NCI-H1694 (cell line): ENCODE results near the gene CLPTM1L.
"Not testable (repeated sequence)": the region's sequence is repeated elsewhere in the genome, so short reads cannot be mapped to it uniquely, and the experiment has no call there.

ENCODE experiments used
- DNase-seq: peaks from one replicate; lab custom pipeline; 2025; lab: John Stamatoyannopoulos, UW

CLPTM1L gene

DNA sequence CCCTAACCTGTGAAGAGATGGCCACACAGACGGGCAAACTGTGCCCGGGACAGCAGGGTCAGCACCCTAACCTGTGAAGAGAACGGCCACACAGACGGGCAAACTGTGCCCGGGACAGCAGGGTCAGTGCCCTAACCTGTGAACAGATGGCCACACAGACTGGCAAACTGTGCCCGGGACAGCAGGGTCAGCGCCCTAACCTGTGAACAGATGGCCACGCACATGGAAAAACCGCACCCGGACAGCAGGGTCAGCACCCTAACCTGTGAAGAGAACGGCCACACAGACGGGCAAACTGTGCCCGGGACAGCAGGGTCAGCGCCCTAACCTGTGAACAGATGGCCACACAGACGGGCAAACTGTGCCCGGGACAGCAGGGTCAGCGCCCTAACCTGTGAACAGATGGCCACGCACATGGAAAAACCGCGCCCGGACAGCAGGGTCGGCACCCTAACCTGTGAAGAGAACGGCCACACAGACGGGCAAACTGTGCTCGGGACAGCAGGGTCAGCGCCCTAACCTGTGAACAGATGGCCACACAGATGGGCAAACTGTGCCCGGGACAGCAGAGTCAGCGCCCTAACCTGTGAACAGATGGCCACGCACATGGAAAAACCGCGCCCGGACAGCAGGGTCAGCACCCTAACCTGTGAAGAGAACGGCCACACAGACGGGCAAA lies 5.6 kb downstream of the CLPTM1L start:
- DNase-seq: not testable (repeated sequence)

DNA sequence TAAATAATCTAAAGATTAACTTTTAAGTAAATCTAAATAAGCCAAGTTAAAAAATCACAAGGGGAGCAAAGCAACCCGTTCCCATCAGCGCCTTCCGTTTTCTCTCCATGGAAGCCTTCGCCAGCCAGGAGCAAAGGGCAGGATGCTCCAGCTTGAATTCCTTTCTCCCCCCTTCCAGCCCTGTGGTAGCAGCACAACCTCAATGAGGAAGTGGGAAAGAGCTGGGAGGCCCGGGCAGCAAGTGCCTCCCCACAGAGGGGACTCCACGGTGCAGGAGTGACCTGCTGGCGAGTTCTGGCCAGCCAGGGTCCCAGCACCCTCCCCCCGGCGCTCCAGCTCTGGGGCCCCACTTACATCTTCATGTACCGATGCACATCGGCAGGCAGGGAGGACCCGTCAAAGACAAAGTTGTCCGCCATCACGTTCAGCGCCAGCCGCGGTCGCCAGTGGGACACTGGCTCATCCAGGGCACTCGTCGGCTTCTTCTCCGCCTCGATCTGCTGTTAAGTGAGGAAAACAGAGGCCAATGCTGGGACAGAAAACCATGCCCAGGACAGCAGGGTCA lies 6.3 kb downstream of the CLPTM1L start:
- DNase-seq: no peak

DNA sequence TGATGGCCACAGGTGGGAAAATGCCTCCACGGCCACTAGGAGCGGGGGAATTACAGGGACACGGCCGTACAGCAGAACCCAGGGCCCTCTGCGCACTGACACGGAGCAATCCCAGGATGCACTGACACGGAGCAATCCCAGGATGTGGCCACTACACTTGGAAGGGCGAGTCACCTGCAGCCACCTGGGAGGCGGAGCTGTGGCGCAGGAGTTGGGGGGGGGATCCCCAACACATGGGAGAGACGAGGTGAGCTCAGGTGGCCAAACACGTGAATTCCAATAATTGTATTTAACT lies 6.8 kb downstream of the CLPTM1L start:
- DNase-seq: no peak

DNA sequence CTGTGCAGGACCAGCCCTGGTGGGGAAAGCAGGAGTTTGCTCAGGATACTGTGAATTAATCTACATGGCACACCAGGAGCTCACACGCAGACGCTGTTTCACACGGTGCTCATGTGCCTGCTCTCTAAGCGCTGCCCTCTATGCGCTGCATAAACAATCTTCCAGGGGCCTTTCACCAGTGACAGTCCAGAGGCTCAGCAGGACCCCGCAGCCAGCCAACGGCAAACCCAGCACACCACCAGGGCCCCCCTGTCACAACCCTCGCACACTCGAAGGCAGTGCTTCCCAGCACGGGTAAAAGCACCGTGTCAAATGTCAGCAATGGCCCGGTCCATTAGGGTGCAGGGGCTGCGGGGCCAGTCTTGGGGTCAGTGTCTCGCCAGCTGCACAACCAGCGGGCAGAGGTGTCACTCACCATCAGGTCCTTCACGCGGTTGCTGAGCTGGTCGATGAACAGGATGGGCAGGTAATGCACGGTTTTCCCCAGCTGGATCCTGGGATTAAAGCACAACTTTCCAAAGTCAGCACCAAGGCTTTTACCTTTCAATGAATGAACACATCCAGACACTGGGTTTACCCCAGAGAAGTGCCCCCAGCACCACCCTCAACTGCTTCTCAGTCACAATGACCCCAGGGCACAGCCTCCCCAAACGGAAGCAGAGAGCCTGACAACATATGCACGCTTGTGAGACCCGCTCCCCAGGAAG lies 7.3 kb downstream of the CLPTM1L start:
- no peak for DNase-seq

DNA sequence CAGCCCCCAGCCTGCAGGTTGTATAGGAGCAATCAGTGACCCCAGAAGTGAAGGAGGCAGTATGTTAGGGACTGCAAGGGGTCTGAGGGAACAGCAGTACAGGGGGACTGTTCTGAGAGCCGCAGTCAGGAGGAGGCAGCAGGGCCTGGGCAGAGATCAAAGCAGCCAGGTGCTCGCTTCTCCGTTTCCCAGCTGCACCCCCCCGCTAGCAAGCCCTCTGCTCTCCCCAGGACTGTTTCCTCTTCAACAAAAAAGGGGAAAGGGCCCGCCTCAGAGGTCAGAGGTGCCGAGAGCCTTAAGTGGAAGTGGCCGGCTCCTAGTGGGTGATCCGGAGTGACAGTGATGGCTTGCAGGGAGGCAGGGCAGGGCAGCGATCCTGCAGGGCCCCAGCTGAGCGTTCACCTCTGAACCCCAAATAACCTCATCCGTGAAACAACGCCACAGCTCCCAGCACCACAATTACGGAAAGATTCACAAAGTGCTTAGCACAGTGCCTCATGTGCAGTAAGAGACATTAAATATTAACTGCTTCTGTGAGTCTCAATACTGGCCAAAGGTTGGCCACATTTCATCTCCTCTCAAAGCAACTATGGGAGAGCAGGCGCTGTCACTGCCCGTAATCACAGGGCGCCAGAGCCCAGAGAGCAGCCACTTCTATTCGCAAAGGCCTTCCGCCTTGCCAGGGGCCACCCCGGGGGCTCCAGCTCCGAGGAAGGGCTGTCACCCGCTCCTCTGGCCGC lies 8.0 kb downstream of the CLPTM1L start:
- no peak for DNase-seq

DNA sequence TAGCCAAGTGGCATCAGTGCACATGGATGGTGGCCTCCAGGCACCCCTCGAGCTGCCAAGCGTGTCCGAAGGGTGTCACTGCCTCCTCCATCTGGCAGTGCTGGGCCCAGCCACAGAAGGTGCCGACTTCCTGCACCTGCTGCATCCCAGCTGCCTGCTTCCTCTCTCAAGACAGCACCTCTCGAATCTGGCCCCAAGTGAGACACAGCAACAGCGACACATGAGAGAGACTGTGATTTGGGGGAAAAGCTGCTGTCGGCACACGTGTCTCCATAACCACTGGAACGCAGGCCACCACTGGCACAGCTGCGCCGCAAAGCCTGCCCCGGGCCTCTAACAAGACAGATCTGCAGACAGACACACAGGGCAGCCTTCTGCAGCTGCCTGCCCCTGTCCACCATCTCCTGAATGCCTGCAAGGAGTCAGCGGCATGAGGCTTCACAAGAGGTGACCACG lies 8.8 kb downstream of the CLPTM1L start:
- DNase-seq: no peak

DNA sequence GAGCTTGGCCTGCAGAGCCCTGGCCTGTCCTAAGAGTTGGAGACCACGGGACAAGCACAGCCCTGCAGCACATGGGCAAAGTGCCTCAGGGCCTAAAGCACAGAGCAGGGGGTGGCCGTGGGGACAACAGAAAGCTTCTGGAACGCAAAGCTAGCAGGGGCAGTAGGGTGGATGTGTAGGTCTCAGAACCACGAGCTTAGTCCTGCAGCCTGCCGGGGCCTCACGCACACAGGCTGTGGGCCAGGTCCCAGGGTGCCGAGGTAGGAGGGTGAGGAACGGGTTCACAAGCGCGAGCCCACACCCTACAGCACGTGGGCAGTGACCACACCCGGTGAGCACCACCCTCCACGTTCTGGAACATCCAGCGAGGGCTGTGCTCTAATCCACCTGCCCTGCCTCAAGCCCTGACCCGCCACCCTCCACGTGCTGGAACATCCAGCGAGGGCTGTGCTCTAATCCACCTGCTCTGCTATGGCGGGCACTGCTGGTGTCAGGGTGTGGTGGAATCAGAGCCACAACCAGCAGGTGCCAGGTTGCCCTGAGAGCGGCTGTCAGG lies 9.3 kb downstream of the CLPTM1L start:
- no peak for DNase-seq

DNA sequence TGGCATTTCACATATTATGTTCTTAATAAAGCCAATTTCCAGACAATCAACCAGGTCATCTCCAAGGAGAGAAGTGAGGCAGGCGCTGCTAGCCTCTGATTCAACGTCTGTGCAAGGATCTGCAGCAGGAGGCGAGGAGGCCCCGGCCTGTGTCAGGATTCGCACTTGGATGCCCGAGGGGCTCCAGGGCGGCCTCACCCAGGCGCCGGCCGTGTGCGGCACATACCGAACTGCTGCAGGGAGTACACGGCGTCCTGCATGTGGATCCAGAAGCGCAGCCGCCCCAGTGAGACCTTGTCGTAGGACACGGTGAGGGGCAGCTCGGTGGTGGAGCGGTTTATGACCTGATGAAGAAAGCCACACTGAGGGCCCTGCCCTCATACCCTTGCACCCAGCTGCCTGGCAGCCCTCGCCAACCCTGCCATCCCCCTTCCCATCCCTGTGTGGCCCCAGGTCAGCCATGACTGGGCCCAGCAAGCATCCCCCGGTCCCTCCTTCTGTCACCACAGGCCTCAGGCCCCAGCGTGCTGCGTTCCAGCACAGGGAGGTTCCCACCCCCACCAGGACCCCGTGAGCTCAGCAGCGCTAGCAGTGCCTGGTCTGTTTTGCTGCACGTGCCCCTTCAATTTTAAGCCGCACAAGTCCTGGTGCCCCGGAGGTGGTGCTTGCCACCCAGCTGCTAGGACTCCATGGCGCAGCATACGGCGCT lies 9.9 kb downstream of the CLPTM1L start:
- DNase-seq: no peak

DNA sequence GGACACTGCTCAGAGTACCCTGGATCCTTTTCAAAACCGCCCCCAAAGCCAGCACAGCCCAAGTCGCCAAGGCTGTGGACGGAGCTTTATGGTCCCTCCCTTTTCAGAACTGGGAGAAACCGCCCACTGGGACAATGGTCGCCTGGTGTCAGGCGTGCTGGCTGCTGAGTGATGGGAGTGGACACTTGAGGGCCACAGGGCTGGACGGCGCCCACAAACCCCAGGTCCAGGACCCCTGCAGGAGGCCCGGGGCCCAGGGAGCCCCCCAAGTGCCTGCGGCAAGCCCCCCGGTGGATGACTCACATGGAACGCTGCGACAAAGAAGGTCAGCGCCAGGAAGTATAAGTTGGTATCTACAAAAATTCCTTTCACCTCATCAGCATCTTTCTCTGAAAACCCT lies 10.9 kb downstream of the CLPTM1L start:
- DNase-seq: no peak

DNA sequence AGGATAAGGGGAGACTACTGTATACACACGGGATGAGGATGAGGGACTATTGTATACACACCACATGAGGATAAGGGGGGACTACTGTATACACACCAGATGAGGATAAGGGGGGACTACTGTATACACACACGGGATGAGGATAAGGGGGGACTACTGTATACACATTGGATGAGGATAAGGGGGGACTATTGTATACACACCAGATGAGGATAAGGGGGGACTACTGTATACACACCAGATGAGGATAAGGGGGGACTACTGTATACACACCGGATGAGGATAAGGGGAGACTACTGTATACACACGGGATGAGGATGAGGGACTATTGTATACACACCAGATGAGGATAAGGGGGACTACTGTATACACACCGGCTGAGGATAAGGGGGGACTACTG lies 11.6 kb downstream of the CLPTM1L start:
- not testable (repeated sequence) for DNase-seq

DNA sequence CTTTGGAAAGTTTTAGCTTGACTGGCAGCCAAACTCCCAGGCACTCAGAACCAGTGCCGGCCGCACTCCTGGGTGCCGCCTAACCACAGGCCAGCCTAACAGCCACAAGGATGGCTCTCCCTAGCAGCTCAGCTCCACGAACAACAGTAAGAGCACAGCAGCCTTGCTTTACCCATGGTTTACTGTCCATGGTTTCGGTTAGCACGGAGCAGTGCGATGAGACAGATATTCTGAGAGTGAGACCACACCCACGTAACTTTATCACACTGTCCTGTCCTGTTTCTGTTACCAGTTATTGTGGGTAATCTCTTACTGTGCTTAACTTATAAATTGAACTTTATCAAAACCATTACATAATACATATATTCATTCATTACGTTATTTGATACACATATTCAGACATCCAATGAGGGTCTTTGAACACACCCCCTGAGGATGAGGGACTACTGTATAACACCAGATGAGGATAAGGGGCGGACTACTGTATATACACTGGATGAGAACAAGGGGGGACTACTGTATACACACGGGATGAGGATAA lies 12.4 kb downstream of the CLPTM1L start:
- no peak for DNase-seq

DNA sequence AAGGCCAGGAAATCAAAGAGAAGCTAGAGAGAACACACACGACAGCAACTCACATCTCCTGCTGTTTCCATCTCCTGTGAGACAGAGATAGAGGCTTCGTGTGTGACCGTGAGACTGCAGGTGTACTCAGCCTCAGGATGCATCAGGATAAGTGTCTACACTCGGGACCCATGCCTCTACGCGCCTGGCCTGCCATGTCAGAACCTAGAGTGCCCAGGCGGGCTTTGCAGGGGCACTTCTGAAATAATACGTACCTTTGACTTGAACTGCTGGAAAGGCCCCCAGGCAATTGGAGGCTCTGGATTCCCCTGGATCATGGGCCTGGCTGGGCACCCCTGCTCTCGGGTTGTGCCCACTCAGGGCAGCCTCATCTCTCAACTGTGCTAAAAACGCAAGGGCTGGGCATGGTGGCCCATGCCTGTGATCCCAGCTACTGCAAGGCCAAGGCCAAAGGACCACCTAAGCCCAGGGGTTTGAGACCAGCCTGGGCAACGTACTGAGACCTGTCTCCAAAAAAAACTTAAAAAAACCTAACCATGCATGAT lies 13.0 kb downstream of the CLPTM1L start:
- no peak for DNase-seq

DNA sequence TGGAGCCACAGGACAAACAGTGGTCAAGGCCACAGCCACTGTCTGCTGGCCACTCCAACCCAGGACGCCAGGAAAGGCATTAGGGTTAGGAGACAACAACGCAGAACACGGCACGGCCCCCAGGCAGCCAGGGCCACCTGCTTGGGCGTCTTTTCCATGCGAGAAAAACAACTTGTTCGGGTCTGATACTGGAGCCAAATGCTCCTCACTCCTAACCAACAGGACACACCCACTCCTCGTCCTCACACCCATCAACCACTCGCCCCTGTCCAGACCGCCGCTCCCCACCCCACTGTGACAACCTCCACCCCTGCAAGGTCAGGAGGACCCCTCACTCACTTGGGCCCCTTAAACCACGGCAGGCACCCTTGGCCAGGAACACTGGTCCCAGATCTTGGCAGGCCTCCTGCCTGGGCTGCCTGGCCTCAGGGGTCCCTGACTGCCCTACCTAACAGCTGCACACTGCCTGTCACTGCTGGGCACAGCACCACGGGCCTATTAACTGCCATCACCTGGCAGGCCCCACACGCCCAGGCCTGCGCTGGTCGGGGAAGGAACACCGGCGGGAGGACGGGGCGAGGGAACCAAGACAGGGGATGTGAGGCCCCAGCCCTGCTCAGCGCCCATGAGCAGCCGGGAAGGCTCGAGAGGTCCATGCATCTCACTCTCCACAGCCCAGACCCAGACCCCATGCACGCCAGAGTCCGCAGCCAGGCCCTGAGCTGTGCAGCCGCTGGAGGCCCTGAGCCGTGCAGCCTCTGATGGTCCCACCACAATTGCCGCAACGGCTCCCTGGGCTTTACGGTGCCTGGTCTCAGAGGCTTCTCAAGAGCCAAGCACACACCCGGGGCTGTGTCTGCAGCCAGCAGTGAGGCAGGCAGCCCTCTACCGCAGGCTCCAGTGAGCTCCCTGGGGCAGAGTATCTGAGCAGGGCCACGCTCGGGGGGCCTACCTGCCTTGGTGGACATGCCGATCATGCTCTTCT lies 13.8 kb downstream of the CLPTM1L start:
- no peak for DNase-seq

DNA sequence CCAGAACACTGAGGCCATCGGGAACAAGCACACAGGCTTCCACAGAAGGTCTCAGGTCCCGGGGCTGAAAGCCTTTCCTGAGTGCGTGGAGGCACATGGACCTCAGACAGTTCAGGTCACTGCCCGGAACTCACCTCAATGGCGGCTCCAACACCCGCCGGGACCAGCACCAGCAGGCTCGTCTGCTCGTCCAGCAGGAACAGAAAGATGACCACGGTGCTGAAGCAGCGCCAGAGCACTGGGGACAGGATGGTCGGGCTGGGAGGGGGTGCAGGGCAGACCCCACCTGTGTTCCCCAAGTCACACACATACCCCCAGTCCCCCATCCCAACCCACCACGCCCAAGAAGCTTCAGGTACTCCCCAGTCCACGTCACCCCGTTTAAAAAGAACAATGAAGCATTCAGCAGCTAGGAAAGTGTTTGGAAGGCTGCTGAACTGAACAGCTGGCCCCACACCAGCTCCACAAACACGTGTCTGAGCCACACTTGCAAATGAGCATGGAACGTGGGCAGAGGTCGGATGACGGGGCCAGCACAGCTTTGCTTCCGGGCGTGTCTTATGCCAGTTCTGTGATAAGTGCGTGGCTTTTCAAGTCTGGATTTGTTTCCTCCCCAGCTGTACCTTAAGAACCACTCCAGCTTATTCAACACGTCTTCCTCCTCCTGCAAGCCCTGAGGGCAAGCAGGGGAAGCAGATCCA lies 14.6 kb downstream of the CLPTM1L start:
- DNase-seq: no peak

DNA sequence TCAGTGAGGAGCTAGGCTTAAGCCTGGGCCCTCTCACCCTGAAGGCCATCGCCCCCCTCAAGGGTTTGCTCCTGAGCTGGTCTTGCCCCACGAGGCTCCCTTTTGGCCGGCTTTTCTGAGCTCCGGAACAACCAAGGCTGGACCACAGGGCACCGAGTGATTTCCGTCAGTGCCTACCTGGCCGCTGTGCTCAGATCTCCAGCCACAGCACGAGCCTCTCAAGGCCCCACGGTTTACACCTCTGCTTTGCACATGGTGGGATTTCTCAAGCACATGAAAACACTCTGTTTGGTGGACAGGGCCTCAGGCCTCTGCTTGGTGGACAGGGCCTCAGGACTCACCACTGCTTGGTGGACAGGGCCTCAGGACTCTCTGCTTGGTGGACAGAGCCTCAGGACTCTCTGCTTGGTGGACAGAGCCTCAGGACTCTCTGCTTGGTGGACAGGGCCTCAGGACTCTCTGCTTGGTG lies 15.8 kb downstream of the CLPTM1L start:
- DNase-seq: no peak

DNA sequence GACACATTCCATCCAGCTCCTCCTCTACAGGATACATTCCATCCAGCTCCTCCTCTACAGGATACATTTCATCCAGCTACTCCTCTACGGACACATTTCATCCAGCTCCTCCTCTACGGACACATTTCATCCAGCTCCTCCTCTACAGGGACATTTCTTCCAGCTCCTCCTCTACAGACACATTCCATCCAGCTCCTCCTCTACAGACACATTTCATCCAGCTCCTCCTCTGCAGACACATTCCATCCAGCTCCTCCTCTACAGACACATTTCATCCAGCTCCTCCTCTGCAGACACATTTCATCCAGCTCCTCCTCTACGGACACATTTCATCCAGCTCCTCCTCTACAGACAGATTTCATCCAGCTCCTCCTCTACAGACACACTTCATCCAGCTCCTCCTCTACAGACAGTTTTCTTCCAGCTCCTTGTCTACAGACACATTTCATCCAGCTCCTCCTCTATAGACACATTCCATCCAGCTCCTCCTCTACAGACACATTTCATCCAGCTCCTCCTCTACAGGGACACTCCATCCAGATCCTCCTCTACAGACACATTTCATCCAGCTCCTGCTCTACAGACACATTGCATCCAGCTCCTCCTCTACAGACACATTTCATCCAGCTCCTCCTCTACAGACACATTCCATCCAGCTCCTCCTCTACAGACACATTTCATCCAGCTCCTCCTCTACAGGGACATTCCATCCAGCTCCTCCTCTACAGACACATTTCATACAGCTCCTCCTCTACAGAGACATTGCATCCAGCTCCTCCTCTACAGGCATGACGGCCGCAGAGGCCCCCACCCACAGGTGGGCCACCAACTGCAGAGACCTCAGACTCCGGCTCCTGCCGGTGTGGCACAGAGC lies 16.4 kb downstream of the CLPTM1L start:
- DNase-seq: not testable (repeated sequence)

DNA sequence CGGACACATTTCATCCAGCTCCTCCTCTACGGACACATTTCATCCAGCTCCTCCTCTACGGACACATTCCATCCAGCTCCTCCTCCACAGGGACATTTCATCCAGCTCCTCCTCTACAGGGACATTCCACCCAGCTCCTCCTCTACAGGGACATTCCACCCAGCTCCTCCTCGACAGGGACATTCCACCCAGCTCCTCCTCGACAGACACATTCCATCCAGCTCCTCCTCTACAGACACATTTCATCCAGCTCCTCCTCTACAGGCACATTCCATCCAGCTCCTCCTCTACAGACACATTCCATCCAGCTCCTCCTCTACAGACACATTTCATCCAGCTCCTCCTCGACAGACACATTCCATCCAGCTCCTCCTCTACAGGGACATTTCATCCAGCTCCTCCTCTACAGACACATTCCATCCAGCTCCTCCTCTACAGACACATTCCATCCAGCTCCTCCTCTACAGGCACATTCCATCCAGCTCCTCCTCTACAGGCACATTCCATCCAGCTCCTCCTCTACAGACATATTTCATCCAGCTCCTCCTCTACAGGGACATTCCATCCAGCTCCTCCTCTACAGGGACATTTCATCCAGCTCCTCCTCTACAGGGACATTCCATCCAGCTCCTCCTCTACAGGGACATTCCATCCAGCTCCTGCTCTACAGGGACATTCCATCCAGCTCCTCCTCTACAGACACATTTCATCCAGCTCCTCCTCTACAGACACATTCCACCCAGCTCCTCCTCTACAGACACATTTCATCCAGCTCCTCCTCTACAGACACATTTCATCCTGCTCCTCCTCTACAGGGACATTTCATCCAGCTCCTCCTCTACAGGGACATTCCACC lies 17.8 kb downstream of the CLPTM1L start:
- DNase-seq: not testable (repeated sequence)
